Smooth muscle cell (in vitro differentiated cells): ENCODE measurements around the gene CBX3. TPM values are rescaled to one million over a fixed set of nuclear protein-coding genes. Genes with fewer than 3 reads are reported as not detected.
"Not testable (repeated sequence)": the region's sequence is repeated elsewhere in the genome, so short reads cannot be mapped to it uniquely, and the experiment has no call there.

Experiments
- DNase-seq: peaks from one replicate; lab custom pipeline; 2025; ENCODE audit not compliant: unreplicated experiment; lab: John Stamatoyannopoulos, UW
- H2AFZ ChIP-seq: fragments of 200-600 bp; sonication (generic); 2 replicates; pipeline ENCODE4 v1.6.0; 2016; ENCODE audit warnings: antibody characterized with exemption, low read depth, mild to moderate bottlenecking
- H3F3A ChIP-seq: fragments of 200-600 bp; sonication (generic); 2 replicates; pipeline ENCODE4 v1.6.0; 2017; ENCODE audit warnings: antibody characterized with exemption, low read depth
- H3K27ac ChIP-seq: fragments of 200-600 bp; sonication (generic); 2 replicates; pipeline ENCODE4 v1.5.1; 2016; ENCODE audit warnings: low read depth, mild to moderate bottlenecking
- H3K27me3 ChIP-seq: fragments of 200-600 bp; sonication (generic); 2 replicates; pipeline ENCODE4 v1.6.1; 2016; ENCODE audit warnings: low read depth, mild to moderate bottlenecking
- H3K36me3 ChIP-seq: fragments of 200-600 bp; sonication (generic); 2 replicates; pipeline ENCODE4 v1.5.1; 2016; ENCODE audit warnings: low read depth
- H3K4me1 ChIP-seq: fragments of 200-600 bp; sonication (generic); 2 replicates; pipeline ENCODE4 v1.5.1; 2016; ENCODE audit warnings: low read depth
- H3K4me2 ChIP-seq: fragments of 200-600 bp; sonication (generic); 2 replicates; pipeline ENCODE4 v1.6.0; 2016; ENCODE audit warnings: mild to moderate bottlenecking
- H3K4me3 ChIP-seq: fragments of 200-600 bp; sonication (generic); 2 replicates; pipeline ENCODE4 v1.5.1; 2016; ENCODE audit warnings: mild to moderate bottlenecking
- H3K79me2 ChIP-seq: fragments of 200-600 bp; sonication (generic); 2 replicates; pipeline ENCODE4 v1.6.0; 2016; ENCODE audit warnings: low read depth, mild to moderate bottlenecking
- H3K9ac ChIP-seq: fragments of 200-600 bp; sonication (generic); 2 replicates; pipeline ENCODE4 v1.6.0; 2016; ENCODE audit warnings: low read depth
- H3K9me3 ChIP-seq: fragments of 200-600 bp; sonication (generic); replicated peaks from 2 replicates; pipeline ENCODE4 v1.5.1; 2016; ENCODE audit warnings: low read depth
- H4K20me1 ChIP-seq: fragments of 200-600 bp; sonication (generic); 2 replicates; pipeline ENCODE4 v1.6.0; 2016; ENCODE audit warnings: low read depth
- WGBS: methylation state at CpG from one replicate; pipeline ENCODE4 v1.1.7; 2016; ENCODE audit warnings: low lambda C conversion rate; 5-methylcytosine and 5-hydroxymethylcytosine counted together
- polyA plus RNA-seq: library from polyadenylated mRNA; unstranded; fragments of >200 nt; fragmentation: Nextera tagmentation; extraction: Ambion mirVana; gene quantifications from 2 replicates; pipeline ENCODE4 v1.2.1, GENCODE V29; 2016
- total RNA-seq: library from RNA; depleted of rRNA; stranded (reverse); fragments of >200 nt; gene quantifications from 2 replicates; pipeline ENCODE4 v1.2.3, GENCODE V29; 2014
- TF ChIP-seq, protein P1 (sequence below): fragments of 200-600 bp; sonication (generic); IDR thresholded peaks from 2 replicates; pipeline ENCODE4 v1.5.1; 2017; ENCODE audit warnings: borderline replicate concordance, mild to moderate bottlenecking, antibody characterized with exemption; ENCODE audit not compliant: insufficient read depth, poor library complexity, severe bottlenecking

CBX3 gene
- total and polyA plus RNA-seq, 2 experiments from 2014 or later, result 119 to 156 TPM

DNA sequence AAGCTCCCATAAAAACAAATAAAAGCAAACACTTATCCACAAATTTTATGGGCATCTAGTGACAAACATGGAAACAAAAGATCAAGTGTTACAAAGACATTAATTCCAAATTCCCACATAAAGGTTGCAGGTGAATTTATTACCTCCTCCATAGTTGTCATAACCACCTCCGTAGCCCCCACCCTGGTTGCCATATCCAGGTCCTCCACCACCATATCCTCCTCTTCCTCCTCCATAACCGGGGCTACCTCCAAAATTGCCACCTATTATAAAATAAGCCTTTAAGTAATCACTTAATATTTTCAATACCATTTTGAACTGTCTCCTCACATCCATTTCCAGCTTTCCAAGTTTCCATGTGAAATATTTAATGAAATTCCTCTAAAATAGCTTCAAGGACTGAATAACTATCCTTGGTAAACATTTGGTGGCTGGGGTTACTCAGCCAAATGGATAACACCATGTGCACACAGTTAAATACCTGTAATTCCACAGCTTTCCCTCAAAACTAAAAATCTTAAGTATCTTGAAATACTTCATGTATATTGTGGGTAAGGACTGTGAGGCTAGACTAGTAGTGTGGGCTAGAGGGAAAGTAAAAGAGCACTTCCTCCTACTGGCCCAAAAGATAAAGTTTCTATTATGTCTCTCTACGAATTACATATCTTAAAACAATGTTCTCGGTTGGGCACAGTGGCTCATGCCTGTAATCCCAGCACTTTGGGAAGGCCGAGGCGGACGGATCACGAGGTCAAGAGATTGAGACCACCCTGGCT lies 7.9 kb upstream of the CBX3 start:
- no peak overlapping the region for H3K9ac ChIP-seq

DNA sequence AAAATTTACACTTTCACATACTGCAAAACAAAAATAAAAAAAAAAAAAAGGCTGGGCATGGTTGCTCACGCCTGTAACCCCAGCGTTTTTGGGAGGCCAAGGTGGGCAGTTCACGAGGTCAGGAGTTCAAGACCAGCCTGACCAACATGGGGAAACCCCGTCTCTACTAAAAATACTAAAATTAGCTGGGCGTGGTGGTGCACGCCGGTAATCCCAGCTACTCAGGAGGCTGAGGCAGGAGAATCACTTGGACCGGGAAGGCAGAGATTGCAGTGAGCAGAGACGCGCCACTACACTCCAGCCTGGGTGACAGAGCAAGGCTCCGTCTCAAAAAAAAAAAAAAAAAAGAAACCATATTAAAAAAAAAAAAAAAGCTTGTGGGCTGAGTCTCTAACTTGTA lies 6.8 kb upstream of the CBX3 start:
- not testable (repeated sequence) for H2AFZ ChIP-seq, H3K9ac ChIP-seq, H3K4me2 ChIP-seq, H3K9me3 ChIP-seq, H3K27me3 ChIP-seq, DNase-seq, H3K4me3 ChIP-seq, H3K27ac ChIP-seq
- Histone ChIP-seq H4K20me1 (peaks cover 100% of the 10 kb centered on the region), H3K4me1 (peaks cover 45% of the 10 kb centered on the region), H3K36me3 (peaks cover 60% of the 10 kb centered on the region), H3F3A (peaks cover 62% of the 10 kb centered on the region), H3K79me2 (peaks cover 90% of the 10 kb centered on the region)
- WGBS, result 81% methylated on average over 11 of the region's 11 CpGs

More for the DNA sequence above, 7.9 kb upstream of the CBX3 start:
- H3F3A ChIP-seq, result peaks cover 74% of the 10 kb centered on the region
- no peaks in the 10 kb centered on the region for H3K9me3 ChIP-seq
- no peaks in the 10 kb centered on the region for H3K27me3 ChIP-seq
- H3K4me1 ChIP-seq, result peaks cover 45% of the 10 kb centered on the region
- H3K4me2 ChIP-seq, result peak overlapping the region; percentile 6
- H3K79me2 ChIP-seq, result peaks cover 79% of the 10 kb centered on the region
- DNase-seq, result no peak
- TF ChIP-seq, protein P1, sequence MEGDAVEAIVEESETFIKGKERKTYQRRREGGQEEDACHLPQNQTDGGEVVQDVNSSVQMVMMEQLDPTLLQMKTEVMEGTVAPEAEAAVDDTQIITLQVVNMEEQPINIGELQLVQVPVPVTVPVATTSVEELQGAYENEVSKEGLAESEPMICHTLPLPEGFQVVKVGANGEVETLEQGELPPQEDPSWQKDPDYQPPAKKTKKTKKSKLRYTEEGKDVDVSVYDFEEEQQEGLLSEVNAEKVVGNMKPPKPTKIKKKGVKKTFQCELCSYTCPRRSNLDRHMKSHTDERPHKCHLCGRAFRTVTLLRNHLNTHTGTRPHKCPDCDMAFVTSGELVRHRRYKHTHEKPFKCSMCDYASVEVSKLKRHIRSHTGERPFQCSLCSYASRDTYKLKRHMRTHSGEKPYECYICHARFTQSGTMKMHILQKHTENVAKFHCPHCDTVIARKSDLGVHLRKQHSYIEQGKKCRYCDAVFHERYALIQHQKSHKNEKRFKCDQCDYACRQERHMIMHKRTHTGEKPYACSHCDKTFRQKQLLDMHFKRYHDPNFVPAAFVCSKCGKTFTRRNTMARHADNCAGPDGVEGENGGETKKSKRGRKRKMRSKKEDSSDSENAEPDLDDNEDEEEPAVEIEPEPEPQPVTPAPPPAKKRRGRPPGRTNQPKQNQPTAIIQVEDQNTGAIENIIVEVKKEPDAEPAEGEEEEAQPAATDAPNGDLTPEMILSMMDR, result no peak
- no peak overlapping the region for H2AFZ ChIP-seq
- H3K27ac ChIP-seq, result peak overlapping the region; percentile 23
- H4K20me1 ChIP-seq, result peaks cover 100% of the 10 kb centered on the region
- H3K36me3 ChIP-seq, result peaks cover 63% of the 10 kb centered on the region
- WGBS, result 86% methylated on average over 8 of the region's 8 CpGs
- H3K4me3 ChIP-seq, result no peak overlapping the region

- Histone ChIP-seq H3K79me2 (peaks cover 94% of the 10 kb centered on the region), H3K27ac (peak overlapping the region; percentile 7), H3K36me3 (peaks cover 58% of the 10 kb centered on the region), H3K9ac (no peak overlapping the region), H3K4me1 (peaks cover 45% of the 10 kb centered on the region), H3K4me3 (no peak overlapping the region), H3K4me2 (peak overlapping the region; percentile 23), H3K27me3 (no peaks in the 10 kb centered on the region), H2AFZ (no peak overlapping the region), H3K9me3 (no peaks in the 10 kb centered on the region), H3F3A (peaks cover 60% of the 10 kb centered on the region), H4K20me1 (peaks cover 100% of the 10 kb centered on the region)
- 93% methylated on average over 5 of the region's 5 CpGs for WGBS
- TF ChIP-seq, protein P1, result no peak
- DNase-seq, result no peak
Observed at GRCh38 chr7:26195182-26195581, 6.4 kb upstream of the CBX3 start.

GRCh38 chr7:26195867-26196657 lies 5.5 kb upstream of the CBX3 start:
- DNase-seq, result no peak
- Histone ChIP-seq H3K4me1 (peaks cover 45% of the 10 kb centered on the region), H3K27ac (peak overlapping the region; percentile 93), H3K4me3 (peak overlapping the region; percentile 97), H3K9me3 (no peaks in the 10 kb centered on the region), H2AFZ (no peak overlapping the region), H4K20me1 (peaks cover 94% of the 10 kb centered on the region), H3K79me2 (peaks cover 92% of the 10 kb centered on the region), H3K36me3 (peaks cover 49% of the 10 kb centered on the region), H3K27me3 (no peaks in the 10 kb centered on the region), H3F3A (peaks cover 52% of the 10 kb centered on the region), H3K9ac (no peak overlapping the region), H3K4me2 (peak overlapping the region; percentile 96)
- 82% methylated on average over 10 of the region's 10 CpGs for WGBS
- TF ChIP-seq, protein P1, result no peak
